Skeletal muscle tissue (tissue), 4 donors: ENCODE results near the gene VIL1. TPM values are rescaled to one million over a fixed set of nuclear protein-coding genes. Genes with fewer than 3 reads are reported as not detected.

Experiments used
- H3K27ac ChIP-seq: one replicate; pipeline ENCODE4 v1.7.0; 2013; ENCODE audit warnings: mild to moderate bottlenecking, low read depth, low read length, inconsistent platforms
- H3K27me3 ChIP-seq, 3 donors: one replicate each; pipeline ENCODE4 v1.7.0; 2013; ENCODE audit warnings: low read length in 3 of 3; ENCODE audit not compliant: control insufficient read depth in 3 of 3, insufficient read depth in 3 of 3
- H3K36me3 ChIP-seq, 3 donors: one replicate each; pipeline ENCODE4 v1.7.0; 2013; ENCODE audit warnings: low read length in 3 of 3; ENCODE audit not compliant: control insufficient read depth in 3 of 3, insufficient read depth in 3 of 3
- H3K4me1 ChIP-seq, 3 donors: one replicate each; pipeline ENCODE4 v1.7.0; 2013; ENCODE audit warnings: low read length in 3 of 3, mild to moderate bottlenecking in 3 of 3; ENCODE audit not compliant: control insufficient read depth in 3 of 3, insufficient read depth in 3 of 3
- H3K4me3 ChIP-seq, 3 donors: one replicate each; pipeline ENCODE4 v1.7.0; 2013; ENCODE audit warnings: low read length in 3 of 3
- H3K9ac ChIP-seq, 3 donors: one replicate each; pipeline ENCODE4 v1.7.0; 2013; ENCODE audit warnings: low read length in 3 of 3, mild to moderate bottlenecking in 3 of 3, moderate library complexity in 2 of 3, low read depth in 1 of 3
- H3K9me3 ChIP-seq, 3 donors: one replicate each; pipeline ENCODE4 v1.7.0; 2013; ENCODE audit warnings: low read length in 3 of 3; ENCODE audit not compliant: control insufficient read depth in 3 of 3
- total RNA-seq: library from RNA; depleted of rRNA; stranded (reverse); fragments of >200 nt; gene quantifications from one replicate; pipeline ENCODE4 v1.2.3, GENCODE V29; 2014
- donor health status: Osteomylitis.

VIL1 gene
- total RNA-seq, 1 donor from 2014 or later: not detected

DNA sequence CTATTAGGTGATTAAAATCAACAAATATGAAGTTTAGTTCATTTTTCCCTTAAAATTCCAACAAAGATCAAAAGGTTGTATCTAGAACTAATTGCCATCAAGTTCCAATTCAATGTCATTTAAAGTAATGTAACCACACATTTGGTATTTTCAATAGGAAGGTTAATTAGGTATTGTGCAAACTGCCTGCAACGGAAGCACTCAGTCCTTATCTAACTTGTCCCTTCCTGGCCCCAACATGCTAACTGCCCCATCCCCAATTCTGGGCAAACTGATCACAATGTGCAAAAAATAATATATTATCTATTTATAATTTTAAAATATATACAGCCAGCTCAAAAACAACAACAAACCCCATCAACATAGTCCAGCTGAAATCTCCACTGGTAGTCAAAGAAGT, 33.2 kb downstream of the VIL1 start:
- H3K36me3 ChIP-seq: peaks cover 9 to 39% (median 30%) of the 10 kb centered on the region in 3 donors
- H3K27ac ChIP-seq: no peak overlapping the region
- no peaks in the 10 kb centered on the region for H3K27me3 ChIP-seq
- H3K4me3 ChIP-seq: no peak overlapping the region
- H3K4me1 ChIP-seq: no peaks in the 10 kb centered on the region
- H3K9me3 ChIP-seq: no peaks in the 10 kb centered on the region
- H3K9ac ChIP-seq: no peak overlapping the region

DNA sequence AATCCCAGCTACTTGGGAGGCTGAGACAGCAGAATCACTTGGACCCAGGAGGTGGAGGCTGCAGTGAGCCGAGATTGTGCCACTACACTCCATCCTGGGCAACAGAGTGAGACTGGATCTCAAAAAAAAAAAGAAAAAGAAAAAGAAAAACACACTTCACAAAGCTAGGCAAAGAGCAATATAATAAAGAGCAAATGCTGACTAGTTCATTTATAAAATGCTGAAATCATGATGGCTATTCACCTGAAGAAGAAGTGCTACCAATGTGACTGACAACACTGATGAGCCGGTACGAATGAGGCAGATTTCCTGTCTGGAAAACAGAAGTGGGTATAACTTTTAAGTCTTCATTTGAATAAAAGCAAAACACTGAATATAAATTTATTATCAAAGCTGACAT, 37.9 kb downstream of the VIL1 start:
- Histone ChIP-seq H3K27ac (no peak overlapping the region), H3K4me1 (no peaks in the 10 kb centered on the region), H3K27me3 (no peaks in the 10 kb centered on the region), H3K36me3 (peaks cover 9 to 25% (median 22%) of the 10 kb centered on the region in 3 donors), H3K9me3 (no peaks in the 10 kb centered on the region), H3K4me3 (no peak overlapping the region), H3K9ac (no peak overlapping the region)

DNA sequence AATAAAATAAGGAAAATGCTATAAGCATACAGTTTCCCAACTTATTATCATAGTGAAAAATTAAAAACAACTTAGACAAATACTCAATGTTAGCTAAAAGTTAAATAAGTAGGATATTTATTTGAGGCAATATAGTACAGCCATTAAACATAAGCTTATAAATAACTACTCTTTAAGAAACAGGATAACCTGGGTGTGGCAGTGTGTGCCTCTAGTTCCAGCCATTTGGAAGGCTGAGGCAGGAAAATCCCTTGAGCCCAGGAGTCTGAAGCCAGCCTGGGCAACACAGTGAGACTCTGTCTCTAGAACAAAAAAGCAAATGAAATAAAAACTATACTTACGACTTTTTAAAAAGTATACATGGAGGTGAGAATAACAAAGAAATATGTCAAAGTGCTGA, 39.7 kb downstream of the VIL1 start:
- no peaks in the 10 kb centered on the region for H3K27me3 ChIP-seq
- no peaks in the 10 kb centered on the region for H3K4me1 ChIP-seq
- H3K9ac ChIP-seq: no peak overlapping the region
- no peaks in the 10 kb centered on the region for H3K9me3 ChIP-seq
- H3K4me3 ChIP-seq: no peak overlapping the region
- H3K27ac ChIP-seq: no peak overlapping the region
- peaks cover 11 to 26% (median 15%) of the 10 kb centered on the region in 3 donors for H3K36me3 ChIP-seq

DNA sequence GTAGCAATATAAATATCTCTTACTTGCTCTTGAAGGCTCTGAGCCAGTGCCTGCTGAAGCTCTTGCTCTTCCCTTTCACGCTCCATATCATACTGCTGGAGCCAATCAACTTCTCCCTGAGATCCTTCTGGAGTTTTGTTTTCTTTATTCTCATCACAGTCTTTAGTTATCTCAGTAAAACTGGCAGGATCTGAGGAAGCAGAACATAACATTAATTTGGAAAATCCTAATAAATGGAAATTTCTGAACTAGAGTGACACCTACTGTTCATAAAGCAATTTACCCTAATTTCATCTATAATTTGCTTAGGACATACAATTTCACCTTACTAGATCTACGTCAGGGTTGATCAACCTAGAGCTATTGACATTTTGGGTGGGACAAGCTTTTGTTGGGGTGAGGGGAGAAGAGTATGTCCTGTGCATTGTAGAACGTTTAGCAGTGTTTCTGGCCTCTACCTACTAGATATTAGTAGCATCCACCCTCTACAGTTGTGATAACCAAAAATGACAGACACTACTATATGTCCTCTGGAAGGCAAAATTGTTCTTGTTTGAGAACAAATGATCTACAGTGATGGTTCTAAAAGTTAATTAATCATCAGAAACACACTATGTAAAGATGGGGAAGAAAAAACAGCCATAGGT, 47.2 kb downstream of the VIL1 start:
- Histone ChIP-seq H3K9me3 (no peaks in the 10 kb centered on the region), H3K4me3 (no peak overlapping the region), H3K9ac (no peak overlapping the region), H3K27me3 (no peaks in the 10 kb centered on the region), H3K27ac (no peak overlapping the region), H3K4me1 (no peaks in the 10 kb centered on the region), H3K36me3 (peaks cover 4 to 14% (median 12%) of the 10 kb centered on the region in 3 donors)

DNA sequence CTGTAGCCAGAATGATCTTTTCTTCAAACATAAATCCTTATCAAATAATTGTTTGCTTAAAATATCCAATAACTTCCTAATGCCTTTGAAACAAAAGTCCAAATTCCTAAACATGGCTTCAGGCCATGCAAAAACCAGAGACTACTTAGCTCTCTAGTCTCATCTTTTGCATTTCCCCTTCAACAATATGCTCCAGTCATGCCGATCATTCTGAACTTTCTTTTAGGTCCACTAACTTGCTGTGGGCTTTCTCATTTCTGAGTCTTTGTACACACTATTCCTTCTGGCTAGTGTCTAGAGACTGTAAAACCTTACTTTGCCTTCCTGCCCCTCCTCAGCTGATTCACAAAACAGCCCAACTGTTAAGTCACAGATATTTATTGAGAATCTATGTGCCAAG, 51.5 kb downstream of the VIL1 start:
- Histone ChIP-seq H3K36me3 (peaks cover 9 to 26% (median 23%) of the 10 kb centered on the region in 3 donors), H3K27ac (no peak overlapping the region), H3K9me3 (no peaks in the 10 kb centered on the region), H3K4me3 (no peak overlapping the region), H3K27me3 (no peaks in the 10 kb centered on the region), H3K9ac (no peak overlapping the region), H3K4me1 (no peaks in the 10 kb centered on the region)

DNA sequence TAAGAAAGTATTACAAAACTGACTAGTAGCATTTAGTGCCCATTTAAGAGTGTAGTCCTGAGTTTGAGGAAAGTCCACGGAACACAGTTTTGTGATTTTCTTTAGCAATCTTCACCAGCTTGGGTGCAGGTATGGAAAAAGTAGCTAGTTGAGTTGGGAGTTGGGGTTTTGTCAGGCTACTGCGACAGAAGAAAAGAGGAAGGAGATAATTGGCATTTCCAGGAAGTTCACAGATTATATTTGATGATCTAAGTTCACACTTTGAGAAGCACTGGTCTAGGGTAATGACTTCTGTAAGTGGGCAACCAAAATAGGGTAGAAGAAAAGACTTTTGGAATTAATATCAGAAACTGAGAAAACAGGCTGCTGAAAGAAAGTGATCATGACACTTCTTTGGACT, 52.1 kb downstream of the VIL1 start:
- peaks cover 7 to 26% (median 23%) of the 10 kb centered on the region in 3 donors for H3K36me3 ChIP-seq
- no peaks in the 10 kb centered on the region for H3K27me3 ChIP-seq
- H3K4me3 ChIP-seq: no peak overlapping the region
- no peaks in the 10 kb centered on the region for H3K9me3 ChIP-seq
- no peak overlapping the region for H3K27ac ChIP-seq
- H3K4me1 ChIP-seq: no peaks in the 10 kb centered on the region
- no peak overlapping the region for H3K9ac ChIP-seq

DNA sequence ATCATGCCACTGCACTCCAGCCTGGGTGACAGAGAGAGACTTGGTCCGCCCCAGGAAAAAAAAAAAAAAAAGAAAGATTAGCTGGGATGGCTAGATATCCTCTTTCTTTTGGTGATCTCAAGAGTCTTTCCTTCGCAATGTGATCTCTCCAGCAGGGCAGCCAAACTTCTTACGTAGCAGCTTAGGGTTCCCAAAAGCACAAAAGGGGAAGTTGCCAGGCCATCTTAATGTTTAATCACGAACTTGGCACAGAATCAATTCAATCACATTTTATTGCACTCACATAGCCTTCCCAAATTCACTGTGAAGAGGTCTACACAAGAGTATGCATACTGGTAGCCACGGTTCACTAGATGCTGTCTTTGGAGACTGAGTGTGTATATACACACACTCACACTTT, 53.1 kb downstream of the VIL1 start:
- H3K4me1 ChIP-seq: no peaks in the 10 kb centered on the region
- H3K9ac ChIP-seq: no peak overlapping the region
- H3K4me3 ChIP-seq: no peak overlapping the region
- no peaks in the 10 kb centered on the region for H3K27me3 ChIP-seq
- H3K36me3 ChIP-seq: peaks cover 7 to 30% (median 23%) of the 10 kb centered on the region in 3 donors
- no peaks in the 10 kb centered on the region for H3K9me3 ChIP-seq
- H3K27ac ChIP-seq: no peak overlapping the region

DNA sequence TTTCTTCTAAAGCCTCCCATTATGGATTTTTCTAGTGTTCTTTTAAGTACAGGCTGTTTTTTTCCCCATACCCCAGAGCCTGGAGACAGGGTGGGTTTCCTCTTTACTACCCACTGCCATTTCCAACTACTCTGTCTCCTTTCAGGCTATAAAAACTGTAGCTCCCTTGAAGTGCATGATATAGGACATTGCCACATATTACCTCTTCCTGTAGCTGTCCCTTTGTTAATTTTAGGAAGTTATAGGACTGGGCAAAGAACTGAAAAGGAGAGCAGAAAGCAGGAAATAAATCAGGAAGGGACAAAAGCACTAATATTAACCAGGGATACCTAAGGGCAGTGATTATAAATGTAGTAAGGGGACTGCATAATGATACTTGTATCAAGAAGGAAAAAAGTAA, 54.1 kb downstream of the VIL1 start:
- no peaks in the 10 kb centered on the region for H3K4me1 ChIP-seq
- H3K4me3 ChIP-seq: no peak overlapping the region
- H3K9ac ChIP-seq: no peak overlapping the region
- no peaks in the 10 kb centered on the region for H3K9me3 ChIP-seq
- H3K27me3 ChIP-seq: no peaks in the 10 kb centered on the region
- peaks cover 7 to 30% (median 23%) of the 10 kb centered on the region in 3 donors for H3K36me3 ChIP-seq
- H3K27ac ChIP-seq: no peak overlapping the region

DNA sequence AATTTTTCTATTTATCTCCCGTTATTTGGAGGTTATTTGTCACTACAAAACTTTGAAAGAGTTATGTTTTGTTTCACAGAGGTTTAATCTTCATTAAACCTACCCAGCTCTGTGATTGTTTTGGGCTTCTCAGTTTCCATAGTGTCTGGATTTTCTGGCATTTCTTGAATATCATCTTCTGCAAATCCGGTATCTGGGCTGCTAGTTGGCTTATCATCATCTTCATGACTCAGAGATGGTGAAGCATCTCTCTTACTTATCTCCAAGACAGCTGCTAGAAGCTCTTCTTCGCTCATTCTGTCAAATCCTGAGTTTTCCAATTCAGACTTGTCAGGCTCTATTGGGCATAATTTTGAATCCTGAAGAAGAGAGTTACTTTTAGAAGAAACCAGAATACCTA, 55.6 kb downstream of the VIL1 start:
- no peaks in the 10 kb centered on the region for H3K4me1 ChIP-seq
- H3K4me3 ChIP-seq: no peak overlapping the region
- no peaks in the 10 kb centered on the region for H3K9me3 ChIP-seq
- peaks cover 10 to 36% (median 23%) of the 10 kb centered on the region in 3 donors for H3K36me3 ChIP-seq
- no peaks in the 10 kb centered on the region for H3K27me3 ChIP-seq
- H3K9ac ChIP-seq: no peak overlapping the region
- no peak overlapping the region for H3K27ac ChIP-seq

DNA sequence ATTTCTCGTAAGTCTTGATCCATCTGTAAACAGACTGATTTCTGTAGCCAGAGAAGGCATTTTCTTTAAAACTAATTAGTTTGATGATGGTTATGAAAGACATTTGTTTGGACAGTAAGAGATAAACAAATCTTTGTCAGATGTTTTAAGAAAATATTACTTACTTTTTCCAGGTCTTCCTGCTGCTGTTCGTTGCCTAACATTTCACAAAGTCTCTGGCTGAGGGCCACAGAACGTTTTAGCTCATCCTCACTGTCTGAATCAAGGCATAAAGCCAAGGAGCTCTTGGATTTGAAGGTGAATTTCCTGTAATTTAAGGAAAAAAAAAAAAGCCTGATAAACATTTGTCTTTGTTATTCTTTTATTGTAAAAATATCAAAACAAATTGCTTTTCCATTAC, 57.8 kb downstream of the VIL1 start:
- H3K4me1 ChIP-seq: no peaks in the 10 kb centered on the region
- no peak overlapping the region for H3K4me3 ChIP-seq
- no peaks in the 10 kb centered on the region for H3K9me3 ChIP-seq
- no peaks in the 10 kb centered on the region for H3K27me3 ChIP-seq
- no peak overlapping the region for H3K27ac ChIP-seq
- H3K9ac ChIP-seq: no peak overlapping the region
- peaks cover 10 to 36% (median 25%) of the 10 kb centered on the region in 3 donors for H3K36me3 ChIP-seq
